Kasumi-1 (cell line): ENCODE results near the gene ARID3A.

ENCODE experiments used
- DNase-seq, 2 experiments: peaks; one replicate each; lab custom pipeline; 2025; lab: John Stamatoyannopoulos, UW

Gene ARID3A

DNA sequence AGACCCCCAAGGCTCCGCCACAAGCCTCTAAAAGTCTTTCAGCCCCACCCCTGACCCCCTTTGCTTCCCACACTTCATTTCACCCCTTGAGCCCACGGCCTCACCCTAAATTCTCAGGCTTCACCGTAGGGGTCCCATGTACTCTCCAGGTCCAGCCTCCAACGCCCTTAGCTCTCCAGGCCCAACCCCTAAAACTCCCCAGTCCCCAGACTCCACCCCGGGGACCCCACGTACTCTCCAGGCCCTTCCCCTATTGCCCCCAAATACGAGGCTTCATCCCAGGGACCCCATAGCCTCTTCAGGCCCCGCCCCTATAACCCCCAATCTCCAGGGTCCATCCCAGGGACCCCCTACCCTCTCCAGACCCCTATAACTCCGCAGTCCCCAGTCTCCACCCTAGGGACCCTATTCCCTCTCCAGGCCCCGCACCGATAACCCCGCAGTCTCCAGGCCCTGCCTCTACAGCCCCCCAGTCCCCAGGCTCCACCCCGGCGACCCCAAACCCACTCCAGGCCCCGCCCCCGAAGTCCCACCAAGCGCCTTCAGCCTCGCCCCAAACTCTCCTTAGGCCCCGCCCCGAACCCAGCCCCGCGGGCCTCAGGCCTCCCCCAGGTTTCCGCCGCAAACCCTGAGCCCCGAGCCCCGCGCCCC, 33.5 kb upstream of the ARID3A start:
- DNase-seq, result no peak

DNA sequence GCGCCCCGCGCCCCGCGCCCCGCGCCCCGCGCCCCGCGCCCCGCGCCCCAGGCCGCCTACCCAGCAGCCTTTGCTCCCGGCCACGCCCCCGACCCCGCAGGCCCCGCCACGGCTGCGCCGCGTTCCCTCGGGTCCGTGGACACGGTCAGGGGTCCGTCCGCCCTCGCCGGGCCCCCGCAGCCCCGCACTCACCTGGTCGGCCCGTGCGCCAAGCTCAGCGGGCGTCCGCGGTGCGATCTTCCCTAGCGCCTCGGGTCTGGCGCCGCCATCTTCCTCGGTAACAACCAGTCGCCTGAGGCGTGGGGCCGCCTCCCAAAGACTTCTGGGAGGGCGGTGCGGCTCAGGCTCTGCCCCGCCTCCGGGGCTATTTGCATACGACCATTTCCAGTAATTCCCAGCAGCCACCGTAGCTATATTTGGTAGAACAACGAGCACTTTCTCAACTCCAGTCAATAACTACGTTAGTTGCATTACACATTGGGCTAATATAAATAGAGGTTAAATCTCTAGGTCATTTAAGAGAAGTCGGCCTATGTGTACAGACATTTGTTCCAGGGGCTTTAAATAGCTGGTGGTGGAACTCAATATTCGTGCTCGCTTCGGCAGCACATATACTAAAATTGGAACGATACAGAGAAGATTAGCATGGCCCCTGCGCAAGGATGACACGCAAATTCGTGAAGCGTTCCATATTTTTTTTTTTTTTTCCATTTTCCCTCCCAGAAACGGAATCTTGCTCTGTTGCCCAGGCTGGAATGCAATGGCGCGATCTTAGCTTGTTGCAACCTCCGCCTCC, 32.7 kb upstream of the ARID3A start, which contains the start of the genes MED16 and RNU6-9:
MED16 (minus strand) TSS at position 294 of the 796 bp plus-strand sequence. CDS start 2,056 bp downstream, outside the sequence.
RNU6-9 (plus strand) TSS at position 591 of the 796 bp plus-strand sequence.
- DNase-seq, result peak; percentile 86 to 90

- DNase-seq, result no peak
These were observed 29.4 kb upstream of the ARID3A start for GRCh38 chr19:896434-896833.

DNA sequence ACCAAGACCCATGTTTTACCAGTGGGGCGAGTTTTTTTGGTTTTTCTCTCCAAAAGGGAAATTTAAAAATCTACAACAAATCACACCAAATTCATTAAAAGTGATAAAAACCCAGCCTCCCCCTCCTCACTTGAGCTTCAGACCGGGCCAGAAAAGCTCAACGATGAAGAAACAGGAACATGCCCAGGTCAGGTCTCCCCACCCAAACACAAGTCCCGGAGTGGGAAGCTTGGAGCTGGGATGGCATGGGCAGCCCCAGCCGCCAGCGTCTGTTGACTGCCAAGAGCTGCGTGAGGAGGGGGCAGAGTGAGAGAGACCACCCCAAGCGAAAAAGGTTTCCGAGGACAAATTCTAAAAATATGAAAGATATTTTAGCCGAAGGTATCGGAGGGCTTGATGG, 28.8 kb upstream of the ARID3A start:
- no peak for DNase-seq

DNA sequence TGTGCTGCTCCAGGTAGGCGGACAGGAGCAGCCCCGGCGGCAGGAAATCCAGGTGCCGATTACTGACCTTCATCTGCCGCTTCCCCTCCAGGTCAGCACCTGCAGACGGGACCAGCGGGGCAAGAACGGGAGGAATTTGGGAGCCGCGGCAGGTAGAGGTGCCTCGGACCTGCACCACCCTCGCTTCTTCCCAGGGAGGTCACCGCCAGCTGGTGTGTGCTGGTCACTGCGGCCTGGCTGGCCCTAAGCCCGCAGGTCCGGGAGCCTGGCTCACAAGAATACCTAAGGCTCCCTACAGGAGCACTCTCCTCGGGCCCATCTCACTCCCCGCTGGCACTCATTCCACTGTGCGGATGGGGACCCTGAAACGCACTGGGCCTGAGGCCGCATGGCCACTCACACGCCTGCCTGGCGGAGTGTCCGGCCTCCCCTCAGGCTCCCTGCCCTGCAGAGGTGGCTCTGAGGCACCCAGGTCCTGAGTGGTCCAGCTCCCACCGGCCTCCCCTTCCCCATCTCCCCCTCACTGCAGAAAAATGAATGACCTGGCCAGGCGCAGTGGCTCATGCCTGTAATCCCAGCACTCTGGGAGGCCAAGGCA, 28.3 kb upstream of the ARID3A start:
- no peak for DNase-seq

- no peak for DNase-seq
These were observed 27.2 kb upstream of the ARID3A start for GRCh38 chr19:898663-899062.

DNA sequence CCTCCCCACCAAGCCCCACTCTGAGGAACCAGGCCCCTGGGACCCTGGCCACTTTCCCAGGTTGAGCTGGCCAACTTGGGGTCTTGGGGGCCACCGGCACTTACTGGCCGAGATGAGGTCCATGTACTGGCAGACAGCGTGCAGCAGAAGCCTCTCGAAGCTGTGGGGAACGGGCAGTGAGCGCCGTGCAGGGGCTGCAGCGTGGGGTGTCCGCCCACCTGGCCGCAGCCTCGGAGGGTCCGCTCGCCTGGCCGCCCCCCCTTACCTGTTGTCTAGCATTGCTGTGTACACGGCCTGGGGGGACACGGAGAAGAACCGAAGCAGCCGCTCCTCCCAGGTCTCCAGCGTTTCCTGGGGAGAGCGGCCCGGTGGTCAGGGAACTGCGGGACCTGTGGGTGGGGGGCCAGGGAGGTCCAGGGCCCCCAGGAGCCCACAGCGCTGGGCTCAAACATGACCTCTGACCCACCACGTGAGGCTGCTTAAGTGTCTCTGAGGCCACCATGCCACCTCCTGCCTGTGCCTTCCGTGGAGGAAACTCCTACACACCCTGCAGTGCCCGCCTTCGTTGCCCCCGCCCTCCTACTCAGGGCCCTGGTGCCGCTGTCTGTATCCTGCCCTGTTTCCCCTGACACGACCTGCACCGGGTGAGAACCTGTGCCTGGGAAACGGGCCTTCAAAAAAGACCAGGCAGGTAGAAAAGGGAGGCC, 26.3 kb upstream of the ARID3A start:
- DNase-seq, result no peak

- no peak for DNase-seq
These were observed 25.9 kb upstream of the ARID3A start for GRCh38 chr19:900043-900301.

GRCh38 chr19:900302-901111, 25.3 kb upstream of the ARID3A start:
- DNase-seq, result no peak

- no peak for DNase-seq
These were observed 24.4 kb upstream of the ARID3A start for GRCh38 chr19:901216-902092.

- DNase-seq, result no peak
These were observed 23.8 kb upstream of the ARID3A start for GRCh38 chr19:902093-902370.

GRCh38 chr19:902446-903226, 23.2 kb upstream of the ARID3A start:
- DNase-seq, result no peak

DNA sequence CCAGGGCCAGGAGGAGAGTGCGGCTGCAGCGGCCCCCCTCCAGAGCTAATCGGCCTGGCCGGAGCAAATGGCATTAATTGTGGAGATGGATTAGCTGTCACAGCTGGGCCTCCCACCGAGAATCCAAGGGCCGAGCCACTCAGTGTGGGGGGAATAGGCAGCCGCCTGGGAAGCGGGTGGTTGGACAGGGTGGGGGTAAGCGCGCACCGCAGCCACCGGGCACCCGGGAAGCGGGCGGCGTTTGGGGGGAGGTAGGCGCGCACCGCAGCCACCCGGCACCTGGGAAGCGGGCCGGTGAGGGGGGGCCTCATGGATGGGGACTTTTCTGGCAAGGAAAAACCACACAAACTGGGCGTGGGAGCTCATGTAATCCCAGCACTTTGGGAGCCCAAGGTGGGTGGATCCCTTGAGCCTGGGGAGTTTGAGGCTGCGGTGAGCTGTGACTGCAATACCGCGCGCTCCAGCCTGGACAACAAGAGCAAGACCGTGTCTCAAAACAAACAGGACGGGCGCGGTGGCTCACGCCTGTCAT, 22.5 kb upstream of the ARID3A start:
- no peak for DNase-seq

- no peak for DNase-seq
These were observed 21.3 kb upstream of the ARID3A start for GRCh38 chr19:904545-904944.

DNA sequence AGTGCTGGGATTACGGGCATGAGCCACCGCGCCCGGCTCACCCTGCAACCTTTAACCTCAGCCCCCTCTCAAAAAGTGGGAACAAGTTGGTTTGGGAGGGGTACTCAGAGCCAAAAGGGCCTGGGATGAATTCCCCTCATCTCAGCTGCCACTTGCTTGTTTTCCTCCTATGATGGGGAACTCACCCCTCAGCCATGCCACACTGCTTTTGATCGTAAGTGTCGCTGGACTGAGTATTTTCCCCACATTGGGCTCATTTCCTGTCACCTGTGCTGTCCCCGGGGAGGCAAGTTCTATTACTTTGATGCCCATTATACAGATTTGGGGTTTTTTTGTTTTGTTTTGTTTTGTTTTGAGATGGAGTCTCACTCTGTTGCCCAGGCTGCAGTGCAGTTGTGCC, 19.4 kb upstream of the ARID3A start:
- DNase-seq, result no peak

- no peak for DNase-seq
These were observed 18.5 kb upstream of the ARID3A start for GRCh38 chr19:907183-907853.

DNA sequence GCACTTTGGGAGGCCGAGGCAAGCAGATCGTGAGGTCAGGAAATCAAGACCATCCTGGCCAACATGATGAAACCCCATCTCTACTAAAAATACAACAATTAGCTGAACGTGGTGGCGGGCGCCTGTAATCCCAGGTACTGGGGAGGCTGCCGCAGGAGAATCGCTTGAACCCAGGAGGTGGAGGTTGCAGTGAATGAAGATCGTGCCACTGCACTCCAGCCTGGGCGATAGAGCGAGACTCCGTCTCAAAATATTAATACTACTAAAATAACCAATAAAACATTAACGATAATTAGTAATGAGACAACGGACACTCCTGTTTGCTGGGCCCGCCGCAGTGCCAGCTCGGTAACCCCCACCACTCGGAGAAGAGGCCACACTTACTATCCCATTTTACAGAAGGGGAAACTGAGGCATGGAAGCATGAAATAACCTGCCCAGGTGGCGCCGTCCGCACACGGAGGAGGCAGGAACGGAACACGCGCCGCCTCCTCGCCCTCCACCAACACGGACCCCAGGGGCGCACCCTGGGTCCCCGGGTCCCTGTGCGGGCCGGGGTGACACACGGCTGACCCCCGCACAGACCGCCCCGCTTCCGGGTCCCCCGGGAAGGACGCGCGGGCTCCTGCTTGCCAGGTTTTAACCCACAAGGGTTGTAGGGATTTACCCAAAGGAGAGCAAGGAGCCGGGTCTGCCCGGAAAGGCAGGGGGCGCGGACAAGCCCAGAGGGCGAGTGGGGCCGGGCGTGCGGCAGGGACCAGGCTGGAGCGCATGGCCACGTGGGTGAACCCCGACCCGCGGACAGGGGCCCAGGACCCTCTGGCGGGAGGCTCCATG, 14.4 kb upstream of the ARID3A start:
- DNase-seq, result no peak
